ENCODE results near the gene CDH13.

GRCh38 chr16:83674931-83675535 lies 1048.3 kb downstream of the CDH13 start:
- TF ChIP-seq CTCF (IDR thresholded peaks at IDR 0.05) (no peak), ZFX (IDR thresholded peaks at IDR 0.05; ENCODE audit: borderline replicate concordance) (no peak)
